Hematopoietic multipotent progenitor cell treated with erythropoietin and hydrocortisone succinate and interleukin-3 and kit ligand, for 8 days (in vitro differentiated cells): ENCODE measurements around the gene CCL19.

Experiments
- DNase-seq: peaks from one replicate; pipeline ENCODE4 v3.0.0-alpha.2; 2015

Gene CCL19

DNA sequence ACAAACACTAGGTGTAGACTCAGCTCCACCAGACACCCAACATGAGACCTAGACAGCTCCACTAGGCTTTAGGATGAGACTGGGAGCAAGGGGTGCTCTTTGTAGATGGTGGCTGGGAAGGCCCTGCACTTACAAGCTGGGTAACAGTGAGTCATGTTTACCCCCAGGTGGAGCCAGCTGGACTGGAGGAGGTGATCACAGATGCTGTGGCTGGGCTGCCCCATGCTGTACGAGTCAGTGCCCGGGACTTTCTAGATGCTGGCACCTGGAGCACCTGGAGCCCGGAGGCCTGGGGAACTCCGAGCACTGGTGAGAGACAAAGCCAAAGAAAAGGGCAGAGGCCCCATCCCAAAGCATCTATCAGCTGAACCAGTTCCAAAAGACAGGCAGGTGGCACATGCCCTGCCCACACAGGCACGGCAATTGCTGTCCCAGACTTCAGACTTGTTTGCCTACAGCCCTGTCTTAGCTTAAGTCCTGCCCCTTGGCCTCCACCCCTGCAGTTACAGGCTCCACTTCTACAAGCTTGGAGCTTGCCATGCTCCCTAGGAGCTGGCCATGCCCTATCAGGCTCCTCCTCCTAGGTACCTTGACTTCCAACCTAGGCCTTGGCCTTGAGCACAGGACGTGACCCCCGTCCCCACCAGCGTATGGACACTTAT, 31.4 kb downstream of the CCL19 start:
- DNase-seq, result no peak

- no peak for DNase-seq
Measured at GRCh38 chr9:34658461-34658860, 32.6 kb downstream of the CCL19 start.

DNA sequence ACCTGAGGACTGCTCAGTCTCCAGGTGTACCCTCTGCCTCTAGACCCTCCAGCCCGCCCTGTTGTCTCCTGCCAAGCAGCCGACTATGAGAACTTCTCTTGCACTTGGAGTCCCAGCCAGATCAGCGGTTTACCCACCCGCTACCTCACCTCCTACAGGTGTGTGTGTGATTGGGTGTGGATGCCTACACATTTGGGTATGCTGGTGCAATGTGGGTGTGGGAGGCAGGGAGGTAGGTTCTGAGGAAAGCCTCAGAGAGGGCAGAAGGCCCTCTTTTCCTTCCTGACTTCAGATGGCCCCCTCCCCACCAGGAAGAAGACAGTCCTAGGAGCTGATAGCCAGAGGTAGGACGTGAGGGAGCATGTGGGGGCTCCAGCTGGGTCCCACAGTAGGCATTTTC, 34.1 kb downstream of the CCL19 start:
- DNase-seq, result no peak

- DNase-seq, result no peak
Measured at GRCh38 chr9:34655394-34655793, 35.7 kb downstream of the CCL19 start.

GRCh38 chr9:34654323-34655051, 36.6 kb downstream of the CCL19 start:
- DNase-seq, result no peak

GRCh38 chr9:34653151-34654072, 37.7 kb downstream of the CCL19 start:
- DNase-seq, result no peak

DNA sequence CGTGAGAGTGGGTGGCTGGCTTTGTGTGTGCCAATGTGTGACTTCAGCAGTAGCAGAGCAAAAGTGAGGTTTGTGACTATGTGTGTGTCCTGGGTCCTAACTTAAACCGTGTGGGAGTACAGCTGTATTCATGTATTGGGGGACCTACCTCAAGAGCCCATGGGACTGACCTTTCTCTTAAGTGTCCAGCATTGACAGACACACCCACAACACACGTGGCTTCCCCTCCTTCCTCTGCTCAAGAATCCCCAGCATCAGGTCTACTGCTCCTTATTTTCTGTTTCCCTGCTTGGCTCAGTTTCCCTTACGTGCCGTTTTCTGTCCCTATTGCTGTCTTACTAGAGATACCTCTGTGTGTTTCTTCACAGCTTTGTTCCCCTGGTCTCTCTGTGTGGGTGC, 38.5 kb downstream of the CCL19 start:
- DNase-seq, result no peak

- peak; percentile 86 for DNase-seq
Measured at GRCh38 chr9:34651876-34652601, 39.0 kb downstream of the CCL19 start, which contains the start of gene IL11RA. IL11RA (plus strand) TSS chr9:34652185; CDS start chr9:34655218, 3,033 bp downstream.

GRCh38 chr9:34651321-34651720, 39.8 kb downstream of the CCL19 start:
- DNase-seq, result no peak

DNA sequence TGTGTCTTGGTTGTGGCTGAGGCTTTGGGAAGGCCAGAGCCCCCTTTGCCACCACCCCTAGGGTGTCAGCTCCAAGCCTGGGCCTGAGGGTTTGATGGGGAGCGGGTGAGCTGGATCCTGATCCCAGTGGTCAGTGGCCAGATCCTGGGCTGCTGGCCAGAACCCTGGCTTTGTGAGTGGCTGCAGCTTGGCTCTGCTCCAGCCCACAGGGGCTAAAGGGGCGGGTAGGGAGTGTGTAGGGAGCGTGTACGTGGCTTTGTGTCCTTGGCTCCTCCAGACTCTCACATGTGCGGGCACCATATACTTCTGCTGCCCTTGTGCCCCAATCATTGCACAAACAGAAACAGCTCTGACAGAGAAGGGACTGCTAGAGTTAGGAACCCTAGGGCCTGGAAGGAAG, 40.3 kb downstream of the CCL19 start:
- DNase-seq, result no peak

DNA sequence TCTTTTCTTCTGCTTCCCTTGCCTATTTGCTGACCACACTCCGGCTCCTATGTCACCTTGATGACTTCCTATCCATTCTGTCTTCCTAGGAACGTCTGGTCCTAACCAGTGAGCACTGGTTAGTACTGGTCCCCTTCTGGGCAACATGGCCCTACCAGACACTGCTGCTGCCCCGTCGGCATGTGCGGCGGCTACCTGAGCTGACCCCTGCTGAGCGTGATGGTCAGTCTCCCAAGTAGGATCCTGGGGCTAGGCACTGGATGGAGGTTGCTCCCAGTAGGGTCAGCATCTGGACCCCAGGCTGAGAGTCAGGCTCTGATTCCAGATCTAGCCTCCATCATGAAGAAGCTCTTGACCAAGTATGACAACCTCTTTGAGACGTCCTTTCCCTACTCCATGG, 42.4 kb downstream of the CCL19 start:
- no peak for DNase-seq

GRCh38 chr9:34647651-34648050, 43.4 kb downstream of the CCL19 start:
- peak; percentile 74 for DNase-seq

DNA sequence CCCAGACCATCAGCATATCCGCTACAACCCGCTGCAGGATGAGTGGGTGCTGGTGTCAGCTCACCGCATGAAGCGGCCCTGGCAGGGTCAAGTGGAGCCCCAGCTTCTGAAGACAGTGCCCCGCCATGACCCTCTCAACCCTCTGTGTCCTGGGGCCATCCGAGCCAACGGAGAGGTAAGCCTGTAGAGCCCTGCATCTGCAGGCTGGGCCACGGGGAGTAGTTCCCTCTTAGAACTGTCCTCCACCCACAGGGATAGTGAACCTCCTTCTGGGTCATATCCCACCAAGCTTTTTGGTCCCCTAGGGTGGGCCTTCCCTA, 44.0 kb downstream of the CCL19 start:
- DNase-seq, result no peak

DNA sequence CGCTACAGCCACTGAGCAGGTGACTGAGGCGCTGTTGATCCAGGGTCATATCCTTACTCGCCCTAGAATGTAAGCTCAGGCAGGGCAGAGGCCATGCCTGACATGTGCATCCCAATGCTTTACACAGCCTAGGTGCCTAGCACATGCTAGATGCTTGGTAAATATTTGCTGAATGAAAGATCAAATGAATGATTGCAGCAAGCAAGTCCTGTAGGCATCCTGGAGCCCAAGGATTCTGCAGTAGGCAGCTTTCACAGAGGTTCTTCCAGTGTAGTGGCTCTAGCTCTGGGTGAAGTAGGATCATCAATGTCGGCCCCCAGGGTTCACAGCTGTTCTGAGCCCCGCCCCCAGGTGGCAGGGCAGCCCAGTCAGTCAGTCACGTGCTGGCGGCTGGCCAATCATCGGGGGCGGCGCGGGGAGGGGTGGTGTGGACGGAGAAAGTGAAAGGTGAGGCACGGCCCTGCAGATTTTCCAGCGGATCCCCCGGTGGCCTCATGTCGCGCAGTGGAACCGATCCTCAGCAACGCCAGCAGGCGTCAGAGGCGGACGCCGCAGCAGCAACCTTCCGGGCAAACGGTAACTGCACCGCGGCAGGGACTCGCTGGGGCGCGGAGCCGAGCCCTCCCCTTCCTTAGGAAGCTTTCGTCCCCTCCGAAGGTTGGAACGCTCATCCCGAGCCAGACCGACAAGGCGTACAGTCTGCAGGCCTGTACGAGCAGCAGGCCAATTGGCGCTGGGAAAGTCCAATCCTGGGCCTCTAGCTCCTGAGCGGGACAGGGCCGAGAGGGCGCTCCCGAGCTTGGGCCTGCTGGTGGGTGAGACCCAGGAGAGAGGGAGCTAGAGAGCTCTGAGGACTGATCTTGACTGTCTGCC, 44.6 kb downstream of the CCL19 start, which contains the start of gene GALT:
GALT (plus strand) TSS at position 465 of the 873 bp plus-strand sequence; CDS start at position 495, 30 bp downstream.
- DNase-seq, result peak; percentile 93

DNA sequence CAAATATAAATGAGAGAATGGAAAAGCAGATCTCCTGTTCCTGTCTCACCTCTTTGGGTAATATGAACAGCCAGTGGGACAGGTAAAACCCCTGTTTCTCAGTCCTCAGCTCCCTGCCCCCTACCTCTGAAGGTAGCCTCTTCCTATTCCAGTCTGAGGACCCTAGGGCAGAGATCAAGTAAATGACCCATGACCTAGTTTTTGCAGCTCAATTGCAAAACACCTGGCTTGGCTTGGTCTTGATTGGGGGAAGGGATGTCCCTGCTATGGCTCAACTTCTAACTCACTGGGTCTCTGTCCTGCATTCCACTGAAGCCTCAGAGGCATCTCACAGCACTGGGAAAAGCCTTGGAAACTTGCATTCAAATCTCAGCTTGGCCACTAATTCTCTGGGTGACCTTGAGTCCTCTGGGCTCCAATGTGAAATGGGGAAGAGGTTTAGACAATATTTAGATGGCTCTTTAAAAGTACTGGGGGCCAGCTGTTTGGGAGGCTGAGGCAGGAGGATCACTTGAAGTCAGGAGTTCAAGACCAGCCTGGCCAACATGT, 46.2 kb downstream of the CCL19 start:
- no peak for DNase-seq

DNA sequence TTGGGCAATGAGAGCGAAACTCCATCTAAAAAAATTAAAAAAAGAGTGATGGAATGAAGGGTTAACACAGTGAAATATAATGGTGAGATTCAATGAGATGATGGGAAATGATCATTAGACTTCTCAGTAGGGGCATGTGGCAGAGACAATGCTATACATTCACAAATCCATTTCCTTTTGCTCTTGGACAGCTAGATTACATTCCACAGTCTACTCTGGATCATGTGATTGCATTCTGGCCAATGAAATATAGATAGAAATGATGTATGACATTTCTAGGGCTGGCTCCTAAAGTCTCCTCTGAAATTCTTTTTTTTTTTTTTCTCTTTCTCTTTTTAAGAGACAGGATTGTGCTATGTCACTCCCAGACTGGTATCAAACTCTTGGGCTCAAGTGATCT, 48.4 kb downstream of the CCL19 start:
- DNase-seq, result no peak
